ENCODE measurements around the gene TLCD4. TPM values are rescaled to one million over a fixed set of nuclear protein-coding genes. Genes with fewer than 3 reads are reported as not detected.

Gene TLCD4
- total and polyA plus RNA-seq, 2 of the 13 experiments (the other 11 are each of a cell fraction or from before 2014, with no cell fraction given), result 4.7 to 14.5 TPM

DNA sequence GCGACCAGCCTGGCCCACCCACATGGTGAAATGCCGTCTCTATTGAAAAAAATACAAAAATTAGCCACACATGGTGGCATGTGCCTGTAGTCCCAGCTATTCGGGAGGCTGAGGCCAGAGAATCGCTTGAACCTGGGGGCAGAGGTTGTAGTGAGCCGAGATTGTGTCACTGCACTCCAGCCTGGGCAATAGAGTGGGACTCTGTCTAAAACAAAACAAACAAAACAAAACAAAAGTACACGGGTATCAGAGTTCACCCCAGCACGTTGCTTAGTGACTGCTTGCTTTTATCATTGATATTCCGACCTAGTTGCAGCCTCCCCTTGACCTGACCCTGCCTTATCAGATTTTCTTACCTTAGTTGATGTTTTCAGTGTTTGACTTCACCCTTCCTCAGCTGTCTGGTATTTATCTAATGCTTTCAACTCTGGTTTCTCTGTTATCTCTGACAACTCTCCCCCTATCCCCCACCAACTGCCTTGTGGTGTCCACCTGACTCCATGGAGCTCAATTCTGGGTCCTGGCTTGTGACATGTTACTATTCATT lies 5.1 kb downstream of the TLCD4 start (continued):
- TF ChIP-seq RNF2 (conservative IDR thresholded peaks at IDR 0.05; ENCODE audit: low read depth) (peak; percentile 43; the same call in 1 of the 2 replicates), THYN1 (CRISPR knock-in tag; IDR thresholded peaks at IDR 0.05; ENCODE audit: borderline replicate concordance, low read depth) (0 out of 2 replicates have a peak, but pooled peaks have one; percentile 86), TCF7 (IDR thresholded peaks at IDR 0.05; ENCODE audit: low read depth) (peak; percentile 96), HMG20A (CRISPR knock-in tag; IDR thresholded peaks at IDR 0.05; ENCODE audit: borderline replicate concordance) (peak; percentile 97), RXRB (CRISPR knock-in tag; IDR thresholded peaks at IDR 0.05; ENCODE audit: borderline replicate concordance) (peak; percentile 97), FOXK1 (CRISPR knock-in tag; IDR thresholded peaks at IDR 0.05; ENCODE audit: borderline replicate concordance, low read depth) (peak; percentile 86), RFXAP (CRISPR knock-in tag; IDR thresholded peaks at IDR 0.05; ENCODE audit: borderline replicate concordance) (peak; percentile 82; the same call in 1 of the 2 replicates), ZNF264 (CRISPR knock-in tag; IDR thresholded peaks at IDR 0.05) (peak; percentile 54; the same call in 1 of the 2 replicates), HNF4G (IDR thresholded peaks at IDR 0.05; ENCODE audit: borderline replicate concordance, low read depth, low read length) (peak; percentile 89), HNF4G (CRISPR knock-in tag; IDR thresholded peaks at IDR 0.05; ENCODE audit: borderline replicate concordance, low read depth) (peak; percentile 95), ARHGAP35 (CRISPR knock-in tag; IDR thresholded peaks at IDR 0.05; ENCODE audit: borderline replicate concordance) (no peak; the same call in 1 of the 2 replicates), DPF2 (CRISPR knock-in tag; IDR thresholded peaks at IDR 0.05; ENCODE audit: borderline replicate concordance, low read depth) (peak; percentile 80), DMAP1 (CRISPR knock-in tag; IDR thresholded peaks at IDR 0.05) (peak; percentile 64; the same call in 1 of the 2 replicates), MYNN (CRISPR knock-in tag; IDR thresholded peaks at IDR 0.05; ENCODE audit: low read depth) (peak; percentile 71; the same call in 1 of the 2 replicates), KLF12 (CRISPR knock-in tag; IDR thresholded peaks at IDR 0.05; ENCODE audit: borderline replicate concordance) (no peak)
- TF ChIP-seq, protein P1, sequence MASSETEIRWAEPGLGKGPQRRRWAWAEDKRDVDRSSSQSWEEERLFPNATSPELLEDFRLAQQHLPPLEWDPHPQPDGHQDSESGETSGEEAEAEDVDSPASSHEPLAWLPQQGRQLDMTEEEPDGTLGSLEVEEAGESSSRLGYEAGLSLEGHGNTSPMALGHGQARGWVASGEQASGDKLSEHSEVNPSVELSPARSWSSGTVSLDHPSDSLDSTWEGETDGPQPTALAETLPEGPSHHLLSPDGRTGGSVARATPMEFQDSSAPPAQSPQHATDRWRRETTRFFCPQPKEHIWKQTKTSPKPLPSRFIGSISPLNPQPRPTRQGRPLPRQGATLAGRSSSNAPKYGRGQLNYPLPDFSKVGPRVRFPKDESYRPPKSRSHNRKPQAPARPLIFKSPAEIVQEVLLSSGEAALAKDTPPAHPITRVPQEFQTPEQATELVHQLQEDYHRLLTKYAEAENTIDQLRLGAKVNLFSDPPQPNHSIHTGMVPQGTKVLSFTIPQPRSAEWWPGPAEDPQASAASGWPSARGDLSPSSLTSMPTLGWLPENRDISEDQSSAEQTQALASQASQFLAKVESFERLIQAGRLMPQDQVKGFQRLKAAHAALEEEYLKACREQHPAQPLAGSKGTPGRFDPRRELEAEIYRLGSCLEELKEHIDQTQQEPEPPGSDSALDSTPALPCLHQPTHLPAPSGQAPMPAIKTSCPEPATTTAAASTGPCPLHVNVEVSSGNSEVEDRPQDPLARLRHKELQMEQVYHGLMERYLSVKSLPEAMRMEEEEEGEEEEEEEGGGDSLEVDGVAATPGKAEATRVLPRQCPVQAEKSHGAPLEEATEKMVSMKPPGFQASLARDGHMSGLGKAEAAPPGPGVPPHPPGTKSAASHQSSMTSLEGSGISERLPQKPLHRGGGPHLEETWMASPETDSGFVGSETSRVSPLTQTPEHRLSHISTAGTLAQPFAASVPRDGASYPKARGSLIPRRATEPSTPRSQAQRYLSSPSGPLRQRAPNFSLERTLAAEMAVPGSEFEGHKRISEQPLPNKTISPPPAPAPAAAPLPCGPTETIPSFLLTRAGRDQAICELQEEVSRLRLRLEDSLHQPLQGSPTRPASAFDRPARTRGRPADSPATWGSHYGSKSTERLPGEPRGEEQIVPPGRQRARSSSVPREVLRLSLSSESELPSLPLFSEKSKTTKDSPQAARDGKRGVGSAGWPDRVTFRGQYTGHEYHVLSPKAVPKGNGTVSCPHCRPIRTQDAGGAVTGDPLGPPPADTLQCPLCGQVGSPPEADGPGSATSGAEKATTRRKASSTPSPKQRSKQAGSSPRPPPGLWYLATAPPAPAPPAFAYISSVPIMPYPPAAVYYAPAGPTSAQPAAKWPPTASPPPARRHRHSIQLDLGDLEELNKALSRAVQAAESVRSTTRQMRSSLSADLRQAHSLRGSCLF (CRISPR knock-in tag; IDR thresholded peaks at IDR 0.05; ENCODE audit: borderline replicate concordance), result no peak; the same call in 1 of the 2 replicates
- TF ChIP-seq, protein P2, sequence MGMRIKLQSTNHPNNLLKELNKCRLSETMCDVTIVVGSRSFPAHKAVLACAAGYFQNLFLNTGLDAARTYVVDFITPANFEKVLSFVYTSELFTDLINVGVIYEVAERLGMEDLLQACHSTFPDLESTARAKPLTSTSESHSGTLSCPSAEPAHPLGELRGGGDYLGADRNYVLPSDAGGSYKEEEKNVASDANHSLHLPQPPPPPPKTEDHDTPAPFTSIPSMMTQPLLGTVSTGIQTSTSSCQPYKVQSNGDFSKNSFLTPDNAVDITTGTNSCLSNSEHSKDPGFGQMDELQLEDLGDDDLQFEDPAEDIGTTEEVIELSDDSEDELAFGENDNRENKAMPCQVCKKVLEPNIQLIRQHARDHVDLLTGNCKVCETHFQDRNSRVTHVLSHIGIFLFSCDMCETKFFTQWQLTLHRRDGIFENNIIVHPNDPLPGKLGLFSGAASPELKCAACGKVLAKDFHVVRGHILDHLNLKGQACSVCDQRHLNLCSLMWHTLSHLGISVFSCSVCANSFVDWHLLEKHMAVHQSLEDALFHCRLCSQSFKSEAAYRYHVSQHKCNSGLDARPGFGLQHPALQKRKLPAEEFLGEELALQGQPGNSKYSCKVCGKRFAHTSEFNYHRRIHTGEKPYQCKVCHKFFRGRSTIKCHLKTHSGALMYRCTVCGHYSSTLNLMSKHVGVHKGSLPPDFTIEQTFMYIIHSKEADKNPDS (CRISPR knock-in tag; IDR thresholded peaks at IDR 0.05), result peak; percentile 75
- TF ChIP-seq, protein P3, sequence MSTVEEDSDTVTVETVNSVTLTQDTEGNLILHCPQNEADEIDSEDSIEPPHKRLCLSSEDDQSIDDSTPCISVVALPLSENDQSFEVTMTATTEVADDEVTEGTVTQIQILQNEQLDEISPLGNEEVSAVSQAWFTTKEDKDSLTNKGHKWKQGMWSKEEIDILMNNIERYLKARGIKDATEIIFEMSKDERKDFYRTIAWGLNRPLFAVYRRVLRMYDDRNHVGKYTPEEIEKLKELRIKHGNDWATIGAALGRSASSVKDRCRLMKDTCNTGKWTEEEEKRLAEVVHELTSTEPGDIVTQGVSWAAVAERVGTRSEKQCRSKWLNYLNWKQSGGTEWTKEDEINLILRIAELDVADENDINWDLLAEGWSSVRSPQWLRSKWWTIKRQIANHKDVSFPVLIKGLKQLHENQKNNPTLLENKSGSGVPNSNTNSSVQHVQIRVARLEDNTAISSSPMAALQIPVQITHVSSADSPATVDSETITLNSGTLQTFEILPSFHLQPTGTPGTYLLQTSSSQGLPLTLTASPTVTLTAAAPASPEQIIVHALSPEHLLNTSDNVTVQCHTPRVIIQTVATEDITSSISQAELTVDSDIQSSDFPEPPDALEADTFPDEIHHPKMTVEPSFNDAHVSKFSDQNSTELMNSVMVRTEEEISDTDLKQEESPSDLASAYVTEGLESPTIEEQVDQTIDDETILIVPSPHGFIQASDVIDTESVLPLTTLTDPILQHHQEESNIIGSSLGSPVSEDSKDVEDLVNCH (CRISPR knock-in tag; IDR thresholded peaks at IDR 0.05), result no peak
- TF ChIP-seq, protein P4, sequence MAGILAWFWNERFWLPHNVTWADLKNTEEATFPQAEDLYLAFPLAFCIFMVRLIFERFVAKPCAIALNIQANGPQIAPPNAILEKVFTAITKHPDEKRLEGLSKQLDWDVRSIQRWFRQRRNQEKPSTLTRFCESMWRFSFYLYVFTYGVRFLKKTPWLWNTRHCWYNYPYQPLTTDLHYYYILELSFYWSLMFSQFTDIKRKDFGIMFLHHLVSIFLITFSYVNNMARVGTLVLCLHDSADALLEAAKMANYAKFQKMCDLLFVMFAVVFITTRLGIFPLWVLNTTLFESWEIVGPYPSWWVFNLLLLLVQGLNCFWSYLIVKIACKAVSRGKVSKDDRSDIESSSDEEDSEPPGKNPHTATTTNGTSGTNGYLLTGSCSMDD (CRISPR knock-in tag; IDR thresholded peaks at IDR 0.05), result no peak
